ENCODE results near the gene EML4. TPM values are rescaled to one million over a fixed set of nuclear protein-coding genes. Genes with fewer than 3 reads are reported as not detected.

EML4 gene
- total and polyA plus RNA-seq, 2 of the 13 experiments (the other 11 are each of a cell fraction or from before 2014, with no cell fraction given) = 243 to 476 TPM

DNA sequence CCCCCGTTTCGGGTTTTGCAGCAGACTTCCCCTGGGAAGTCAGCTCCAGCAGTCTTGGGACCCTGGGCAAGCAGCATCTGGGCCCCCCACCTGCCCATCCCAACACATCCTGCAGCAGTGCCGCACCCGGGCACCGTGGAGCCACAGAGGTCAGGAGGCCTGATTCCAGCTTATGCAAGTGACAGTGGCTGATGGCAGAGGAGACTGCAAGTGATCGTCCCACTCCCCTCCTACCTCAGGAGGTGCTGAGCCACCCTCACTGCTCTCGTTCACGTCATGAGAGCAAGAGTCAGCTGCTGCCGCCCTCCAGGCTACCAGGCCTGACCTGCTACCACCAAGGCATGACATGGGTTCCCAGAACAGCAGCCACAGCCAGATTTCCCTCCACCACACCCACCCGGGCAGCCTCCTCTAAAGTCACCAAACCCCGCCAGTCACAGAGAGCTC, 173.7 kb downstream of the EML4 start (continued):
- TF ChIP-seq, protein P1, sequence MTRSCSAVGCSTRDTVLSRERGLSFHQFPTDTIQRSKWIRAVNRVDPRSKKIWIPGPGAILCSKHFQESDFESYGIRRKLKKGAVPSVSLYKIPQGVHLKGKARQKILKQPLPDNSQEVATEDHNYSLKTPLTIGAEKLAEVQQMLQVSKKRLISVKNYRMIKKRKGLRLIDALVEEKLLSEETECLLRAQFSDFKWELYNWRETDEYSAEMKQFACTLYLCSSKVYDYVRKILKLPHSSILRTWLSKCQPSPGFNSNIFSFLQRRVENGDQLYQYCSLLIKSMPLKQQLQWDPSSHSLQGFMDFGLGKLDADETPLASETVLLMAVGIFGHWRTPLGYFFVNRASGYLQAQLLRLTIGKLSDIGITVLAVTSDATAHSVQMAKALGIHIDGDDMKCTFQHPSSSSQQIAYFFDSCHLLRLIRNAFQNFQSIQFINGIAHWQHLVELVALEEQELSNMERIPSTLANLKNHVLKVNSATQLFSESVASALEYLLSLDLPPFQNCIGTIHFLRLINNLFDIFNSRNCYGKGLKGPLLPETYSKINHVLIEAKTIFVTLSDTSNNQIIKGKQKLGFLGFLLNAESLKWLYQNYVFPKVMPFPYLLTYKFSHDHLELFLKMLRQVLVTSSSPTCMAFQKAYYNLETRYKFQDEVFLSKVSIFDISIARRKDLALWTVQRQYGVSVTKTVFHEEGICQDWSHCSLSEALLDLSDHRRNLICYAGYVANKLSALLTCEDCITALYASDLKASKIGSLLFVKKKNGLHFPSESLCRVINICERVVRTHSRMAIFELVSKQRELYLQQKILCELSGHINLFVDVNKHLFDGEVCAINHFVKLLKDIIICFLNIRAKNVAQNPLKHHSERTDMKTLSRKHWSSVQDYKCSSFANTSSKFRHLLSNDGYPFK (CRISPR knock-in tag; IDR thresholded peaks at IDR 0.05; ENCODE audit: borderline replicate concordance) = no peak
- TF ChIP-seq HHEX (CRISPR knock-in tag; IDR thresholded peaks at IDR 0.05) (no peak), EZH2 (conservative IDR thresholded peaks at IDR 0.05; ENCODE audit: low read depth, low read length) (no peak), PAF1 (CRISPR knock-in tag; IDR thresholded peaks at IDR 0.05) (peak; percentile 6; the same call in 1 of the 2 replicates), LCORL (IDR thresholded peaks at IDR 0.05) (no peak), LCORL (CRISPR knock-in tag; IDR thresholded peaks at IDR 0.05) (no peak), ZNF563 (CRISPR knock-in tag; IDR thresholded peaks at IDR 0.05) (no peak), MEIS1 (CRISPR knock-in tag; IDR thresholded peaks at IDR 0.05; ENCODE audit: borderline replicate concordance) (no peak), ZNF672 (CRISPR knock-in tag; IDR thresholded peaks at IDR 0.05) (no peak), RBFOX2 (IDR thresholded peaks at IDR 0.05; ENCODE audit: low read depth, low read length) (no peak), KLF13 (CRISPR knock-in tag; IDR thresholded peaks at IDR 0.05) (0 out of 2 replicates have a peak, but pooled peaks have one; percentile 67), ZBTB42 (CRISPR knock-in tag; IDR thresholded peaks at IDR 0.05) (no peak), ZSCAN30 (CRISPR knock-in tag; IDR thresholded peaks at IDR 0.05) (0 out of 2 replicates have a peak, but pooled peaks have one; percentile 65), FOXK1 (CRISPR knock-in tag; IDR thresholded peaks at IDR 0.05; ENCODE audit: borderline replicate concordance, low read depth) (no peak), NCOA2 (CRISPR knock-in tag; IDR thresholded peaks at IDR 0.05) (no peak), PHF20 (CRISPR knock-in tag; IDR thresholded peaks at IDR 0.05) (no peak), PTBP1 (IDR thresholded peaks at IDR 0.05; ENCODE audit: low read depth, low read length, poor library complexity, severe bottlenecking) (no peak), IRX3 (CRISPR knock-in tag; IDR thresholded peaks at IDR 0.05; ENCODE audit: borderline replicate concordance, low read depth) (no peak), ZNF460 (CRISPR knock-in tag; IDR thresholded peaks at IDR 0.05; ENCODE audit: borderline replicate concordance) (no peak)
- TF ChIP-seq, protein P2, sequence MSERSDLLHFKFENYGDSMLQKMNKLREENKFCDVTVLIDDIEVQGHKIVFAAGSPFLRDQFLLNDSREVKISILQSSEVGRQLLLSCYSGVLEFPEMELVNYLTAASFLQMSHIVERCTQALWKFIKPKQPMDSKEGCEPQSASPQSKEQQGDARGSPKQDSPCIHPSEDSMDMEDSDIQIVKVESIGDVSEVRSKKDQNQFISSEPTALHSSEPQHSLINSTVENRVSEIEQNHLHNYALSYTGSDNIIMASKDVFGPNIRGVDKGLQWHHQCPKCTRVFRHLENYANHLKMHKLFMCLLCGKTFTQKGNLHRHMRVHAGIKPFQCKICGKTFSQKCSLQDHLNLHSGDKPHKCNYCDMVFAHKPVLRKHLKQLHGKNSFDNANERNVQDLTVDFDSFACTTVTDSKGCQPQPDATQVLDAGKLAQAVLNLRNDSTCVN (CRISPR knock-in tag; IDR thresholded peaks at IDR 0.05; ENCODE audit: borderline replicate concordance) = no peak
- TF ChIP-seq, protein P3, sequence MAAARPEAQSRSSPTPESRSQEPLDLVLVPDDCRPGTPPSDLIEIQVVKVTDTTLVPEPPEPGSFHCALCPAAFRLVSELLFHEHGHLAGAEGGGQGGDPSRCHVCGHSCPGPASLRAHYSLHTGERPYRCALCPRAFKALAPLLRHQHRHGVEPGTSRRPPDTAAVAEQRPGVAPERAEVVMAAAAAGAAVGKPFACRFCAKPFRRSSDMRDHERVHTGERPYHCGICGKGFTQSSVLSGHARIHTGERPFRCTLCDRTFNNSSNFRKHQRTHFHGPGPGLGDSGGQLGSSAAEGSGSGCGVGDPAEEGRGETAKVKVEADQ (CRISPR knock-in tag; IDR thresholded peaks at IDR 0.05; ENCODE audit: borderline replicate concordance) = no peak
- TF ChIP-seq, protein P4, sequence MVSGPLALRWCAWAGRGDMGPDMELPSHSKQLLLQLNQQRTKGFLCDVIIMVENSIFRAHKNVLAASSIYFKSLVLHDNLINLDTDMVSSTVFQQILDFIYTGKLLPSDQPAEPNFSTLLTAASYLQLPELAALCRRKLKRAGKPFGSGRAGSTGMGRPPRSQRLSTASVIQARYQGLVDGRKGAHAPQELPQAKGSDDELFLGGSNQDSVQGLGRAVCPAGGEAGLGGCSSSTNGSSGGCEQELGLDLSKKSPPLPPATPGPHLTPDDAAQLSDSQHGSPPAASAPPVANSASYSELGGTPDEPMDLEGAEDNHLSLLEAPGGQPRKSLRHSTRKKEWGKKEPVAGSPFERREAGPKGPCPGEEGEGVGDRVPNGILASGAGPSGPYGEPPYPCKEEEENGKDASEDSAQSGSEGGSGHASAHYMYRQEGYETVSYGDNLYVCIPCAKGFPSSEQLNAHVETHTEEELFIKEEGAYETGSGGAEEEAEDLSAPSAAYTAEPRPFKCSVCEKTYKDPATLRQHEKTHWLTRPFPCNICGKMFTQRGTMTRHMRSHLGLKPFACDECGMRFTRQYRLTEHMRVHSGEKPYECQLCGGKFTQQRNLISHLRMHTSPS (CRISPR knock-in tag; IDR thresholded peaks at IDR 0.05; ENCODE audit: low read depth) = no peak
- TF ChIP-seq, protein P5, sequence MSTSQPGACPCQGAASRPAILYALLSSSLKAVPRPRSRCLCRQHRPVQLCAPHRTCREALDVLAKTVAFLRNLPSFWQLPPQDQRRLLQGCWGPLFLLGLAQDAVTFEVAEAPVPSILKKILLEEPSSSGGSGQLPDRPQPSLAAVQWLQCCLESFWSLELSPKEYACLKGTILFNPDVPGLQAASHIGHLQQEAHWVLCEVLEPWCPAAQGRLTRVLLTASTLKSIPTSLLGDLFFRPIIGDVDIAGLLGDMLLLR (CRISPR knock-in tag; IDR thresholded peaks at IDR 0.05) = no peak
- TF ChIP-seq, protein P6, sequence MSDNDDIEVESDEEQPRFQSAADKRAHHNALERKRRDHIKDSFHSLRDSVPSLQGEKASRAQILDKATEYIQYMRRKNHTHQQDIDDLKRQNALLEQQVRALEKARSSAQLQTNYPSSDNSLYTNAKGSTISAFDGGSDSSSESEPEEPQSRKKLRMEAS (IDR thresholded peaks at IDR 0.05) = 0 out of 2 replicates have a peak, but pooled peaks have one; percentile 4

Data from HepG2 (cell line).